Activated T-helper 9 cell treated with anti-CD3 and anti-CD28 coated beads, Interleukin-2, amount 50 U/mL, for 16 hours (primary cell): ENCODE measurements around the gene PTPRE.

Experiments
- DNase-seq: peaks from one replicate; pipeline ENCODE4 v3.0.0-alpha.2; 2020; ENCODE audit warnings: low read depth

PTPRE gene

GRCh38 chr10:127908106-127908958 lies 1.4 kb downstream of the PTPRE start:
- DNase-seq = no peak

GRCh38 chr10:127908959-127909267 lies 2.0 kb downstream of the PTPRE start:
- DNase-seq = no peak

GRCh38 chr10:127909716-127910463 lies 3.0 kb downstream of the PTPRE start:
- DNase-seq = no peak

- DNase-seq = no peak
Measured at GRCh38 chr10:127910464-127910770, 3.5 kb downstream of the PTPRE start.

GRCh38 chr10:127911218-127911866 lies 4.4 kb downstream of the PTPRE start:
- DNase-seq = no peak

- DNase-seq = no peak
Measured at GRCh38 chr10:127911867-127912257, 5.0 kb downstream of the PTPRE start.

- no peak for DNase-seq
Measured at GRCh38 chr10:127912607-127913367, 5.9 kb downstream of the PTPRE start.

GRCh38 chr10:127913368-127913759 lies 6.5 kb downstream of the PTPRE start:
- no peak for DNase-seq

GRCh38 chr10:127915324-127915723 lies 8.4 kb downstream of the PTPRE start:
- no peak for DNase-seq

GRCh38 chr10:127916826-127917225 lies 9.9 kb downstream of the PTPRE start:
- DNase-seq = no peak

- DNase-seq = no peak
Measured at GRCh38 chr10:127918572-127918971, 11.7 kb downstream of the PTPRE start.

- DNase-seq = no peak
Measured at GRCh38 chr10:127919418-127920271, 12.7 kb downstream of the PTPRE start.

- no peak for DNase-seq
Measured at GRCh38 chr10:127920306-127921074, 13.6 kb downstream of the PTPRE start.

GRCh38 chr10:127921075-127921752 lies 14.3 kb downstream of the PTPRE start:
- DNase-seq = no peak

GRCh38 chr10:127921753-127922145 lies 14.8 kb downstream of the PTPRE start:
- DNase-seq = no peak

GRCh38 chr10:127922206-127922605 lies 15.3 kb downstream of the PTPRE start:
- DNase-seq = no peak

GRCh38 chr10:127922675-127923366 lies 15.9 kb downstream of the PTPRE start:
- no peak for DNase-seq

GRCh38 chr10:127923646-127924045 lies 16.7 kb downstream of the PTPRE start:
- DNase-seq = no peak

GRCh38 chr10:127925471-127926207 lies 18.7 kb downstream of the PTPRE start:
- DNase-seq = no peak
